IMR-90 (cell line): ENCODE measurements around the gene GABRB3. TPM values are rescaled to one million over a fixed set of nuclear protein-coding genes. Genes with fewer than 3 reads are reported as not detected.

Experiments used
- ATAC-seq: fragments of 200-7000 bp; cut with Tn5 transposase; 2 replicates; pipeline ENCODE4 v1.9.1; 2020; ENCODE audit warnings: low read depth, mild to moderate bottlenecking, moderate library complexity
- BruUV-seq: library from RNA; stranded (reverse); fragments of 400-500 nt; replicated peaks from 2 replicates; lab custom pipeline; 2021; lab: Mats Ljungman, UMichigan
- CTCF ChIA-PET: fragments of 300-600 bp; formaldehyde crosslinking; extraction: SDS; loops from one replicate; lab custom pipeline; 2021; ENCODE audit warnings: antibody characterized with exemption; lab: Yijun Ruan, JAX
- POLR2A ChIA-PET: fragments of 300-600 bp; sonication (Branson Sonifier 250); formaldehyde crosslinking; loops from one replicate; lab custom pipeline; 2022; ENCODE audit warnings: antibody characterized with exemption; ENCODE audit not compliant: unreplicated experiment; lab: Charles Lee
- DNase-seq: peaks from one replicate; pipeline ENCODE4 v3.0.0; 2013
- H2AFZ ChIP-seq: replicated peaks from 2 replicates; pipeline ENCODE3; 2013; ENCODE audit warnings: low read length, mild to moderate bottlenecking; ENCODE audit not compliant: poor library complexity
- H2AK5ac ChIP-seq: 2 replicates; pipeline ENCODE4 v1.6.1; 2013; ENCODE audit warnings: low read depth, low read length, inconsistent platforms
- H2AK9ac ChIP-seq: replicated peaks from 2 replicates; pipeline ENCODE3; 2013; ENCODE audit warnings: mild to moderate bottlenecking, low read depth, low read length, moderate library complexity; ENCODE audit not compliant: poor library complexity
- H2BK120ac ChIP-seq: 2 replicates; pipeline ENCODE4 v1.6.1; 2013; ENCODE audit warnings: low read depth, low read length, inconsistent platforms
- H2BK15ac ChIP-seq: 3 replicates; pipeline ENCODE4 v1.6.1; 2013; ENCODE audit warnings: low read depth, low read length, inconsistent platforms
- H2BK20ac ChIP-seq: 2 replicates; pipeline ENCODE4 v1.6.1; 2013; ENCODE audit warnings: low read depth, mild to moderate bottlenecking, inconsistent platforms, low read length, moderate library complexity
- H2BK5ac ChIP-seq: 2 replicates; pipeline ENCODE4 v1.6.1; 2013; ENCODE audit warnings: mild to moderate bottlenecking, low read depth, low read length, inconsistent platforms; ENCODE audit not compliant: poor library complexity, severe bottlenecking
- H3K14ac ChIP-seq: replicated peaks from 2 replicates; pipeline ENCODE4 v1.6.1; 2013; ENCODE audit warnings: low read depth, low read length, inconsistent platforms
- H3K18ac ChIP-seq: 2 replicates; pipeline ENCODE4 v1.6.1; 2013; ENCODE audit warnings: low read depth, low read length, control low read depth
- H3K23ac ChIP-seq: 2 replicates; pipeline ENCODE4 v1.6.1; 2013; ENCODE audit warnings: low read depth, low read length, inconsistent platforms
- H3K27ac ChIP-seq: 2 replicates; pipeline ENCODE4 v1.5.1; 2013; ENCODE audit warnings: mild to moderate bottlenecking, control low read depth, low read length; ENCODE audit not compliant: insufficient read depth
- H3K27me3 ChIP-seq: 2 replicates; pipeline ENCODE4 v1.6.1; 2013; ENCODE audit warnings: low read length; ENCODE audit not compliant: control insufficient read depth, insufficient read depth
- H3K36me3 ChIP-seq: 2 replicates; pipeline ENCODE4 v1.6.1; 2013; ENCODE audit warnings: low read length, mixed read lengths; ENCODE audit not compliant: control insufficient read depth, insufficient read depth
- H3K4ac ChIP-seq: 2 replicates; pipeline ENCODE4 v1.6.1; 2013; ENCODE audit warnings: low read depth, low read length, inconsistent platforms
- H3K4me1 ChIP-seq: 2 replicates; pipeline ENCODE4 v1.6.1; 2013; ENCODE audit warnings: low read length, mixed read lengths; ENCODE audit not compliant: control insufficient read depth, insufficient read depth
- H3K4me2 ChIP-seq: 2 replicates; pipeline ENCODE4 v1.6.1; 2013; ENCODE audit warnings: low read depth, mild to moderate bottlenecking, control low read depth, low read length, moderate library complexity
- H3K4me3 ChIP-seq: 2 replicates; pipeline ENCODE4 v1.5.1; 2013; ENCODE audit warnings: low read depth, mild to moderate bottlenecking, control low read depth, low read length, moderate library complexity; ENCODE audit not compliant: insufficient read depth
- H3K56ac ChIP-seq: 2 replicates; pipeline ENCODE4 v1.6.1; 2013; ENCODE audit warnings: low read length, inconsistent platforms; ENCODE audit not compliant: insufficient read depth; ENCODE audit errors: extremely low read depth
- H3K79me1 ChIP-seq, 2 experiments: 2 replicates each; pipeline ENCODE4 v1.6.1; 2013; ENCODE audit warnings: low read length in 2 of 2, inconsistent platforms in 1 of 2, low read depth in 1 of 2
- H3K9ac ChIP-seq: 2 replicates; pipeline ENCODE4 v1.6.1; 2013; ENCODE audit warnings: low read depth, low read length, control low read depth
- H3K9me1 ChIP-seq: 2 replicates; pipeline ENCODE4 v1.6.1; 2013; ENCODE audit warnings: low read length, inconsistent platforms; ENCODE audit not compliant: insufficient read depth
- H3K9me3 ChIP-seq: 2 replicates; pipeline ENCODE4 v1.6.1; 2013; ENCODE audit warnings: low read length; ENCODE audit not compliant: control insufficient read depth, insufficient read depth
- H4K20me1 ChIP-seq: 2 replicates; pipeline ENCODE4 v1.6.1; 2013; ENCODE audit warnings: low read length, inconsistent platforms; ENCODE audit not compliant: insufficient read depth
- H4K5ac ChIP-seq: 2 replicates; pipeline ENCODE4 v1.6.1; 2013; ENCODE audit warnings: mild to moderate bottlenecking, low read depth, low read length, control low read depth
- H4K8ac ChIP-seq, 2 experiments: 2 replicates each; pipeline ENCODE4 v1.6.1; 2013; ENCODE audit warnings: low read depth in 2 of 2, low read length in 2 of 2, control low read depth in 1 of 2, inconsistent platforms in 1 of 2
- H4K91ac ChIP-seq: 2 replicates; pipeline ENCODE4 v1.6.1; 2013; ENCODE audit warnings: low read depth, low read length, inconsistent platforms; ENCODE audit not compliant: insufficient read depth
- BHLHE40 ChIP-seq: fragments of 150-350 bp; IDR thresholded peaks from 2 replicates; pipeline ENCODE4 v1.6.1; 2016; ENCODE audit warnings: mild to moderate bottlenecking, low read depth, low read length
- CEBPB ChIP-seq: IDR thresholded peaks from 2 replicates; pipeline ENCODE4 v1.6.1; 2012; ENCODE audit warnings: low read depth, low read length, improper control_type of control experiment
- CHD1 ChIP-seq: IDR thresholded peaks from 2 replicates; pipeline ENCODE4 v1.6.1; 2012; ENCODE audit warnings: low read depth, low read length, improper control_type of control experiment
- CTCF ChIP-seq: conservative IDR thresholded peaks from 2 replicates; pipeline ENCODE4 v1.5.1; 2012; ENCODE audit warnings: mild to moderate bottlenecking, low read depth, low read length, improper control_type of control experiment
- FOS ChIP-seq: fragments of 150-350 bp; IDR thresholded peaks from 2 replicates; pipeline ENCODE4 v1.6.1; 2016; ENCODE audit warnings: low read depth, low read length
- MAFK ChIP-seq: IDR thresholded peaks from 2 replicates; pipeline ENCODE4 v1.6.1; 2012; ENCODE audit warnings: low read depth, low read length, improper control_type of control experiment
- MAZ ChIP-seq: IDR thresholded peaks from 2 replicates; pipeline ENCODE4 v1.6.1; 2012; ENCODE audit warnings: low read depth, mild to moderate bottlenecking, low read length, improper control_type of control experiment, moderate library complexity, borderline replicate concordance
- MXI1 ChIP-seq: IDR thresholded peaks from 2 replicates; pipeline ENCODE4 v1.6.1; 2012; ENCODE audit warnings: low read depth, mild to moderate bottlenecking, low read length, moderate library complexity, borderline replicate concordance
- NFE2L2 ChIP-seq: fragments of 150-350 bp; IDR thresholded peaks from 2 replicates; pipeline ENCODE4 v1.6.1; 2016; ENCODE audit warnings: low read depth, mild to moderate bottlenecking, low read length
- POLR2A ChIP-seq: IDR thresholded peaks from 2 replicates; pipeline ENCODE4 v1.6.1; 2012; ENCODE audit warnings: mild to moderate bottlenecking, low read depth, low read length
- RAD21 ChIP-seq: IDR thresholded peaks from 2 replicates; pipeline ENCODE4 v1.6.1; 2012; ENCODE audit warnings: low read length, improper control_type of control experiment
- RCOR1 ChIP-seq: IDR thresholded peaks from 2 replicates; pipeline ENCODE4 v1.6.1; 2012; ENCODE audit warnings: mild to moderate bottlenecking, low read length, improper control_type of control experiment; ENCODE audit not compliant: insufficient replicate concordance
- RFX5 ChIP-seq: IDR thresholded peaks from 2 replicates; pipeline ENCODE4 v1.8.0; 2012; ENCODE audit warnings: low read depth, mild to moderate bottlenecking, low read length, moderate library complexity
- SMC3 ChIP-seq: fragments of 150-350 bp; IDR thresholded peaks from 2 replicates; pipeline ENCODE4 v1.6.1; 2016; ENCODE audit warnings: low read depth, mild to moderate bottlenecking, antibody characterized with exemption, low read length, moderate library complexity
- USF2 ChIP-seq: fragments of 150-350 bp; IDR thresholded peaks from 2 replicates; pipeline ENCODE4 v1.6.1; 2017; ENCODE audit warnings: mild to moderate bottlenecking, antibody characterized with exemption, low read length, low read depth
- WGBS, 2 experiments: methylation state at CpG; one replicate each; pipeline versions ENCODE4 v1.1.5 to v1.1.7; 2013; ENCODE audit warnings: missing lambda C conversion rate in 2 of 2; ENCODE audit not compliant: insufficient read length in 1 of 2; ENCODE audit errors: extremely low coverage in 2 of 2; 5-methylcytosine and 5-hydroxymethylcytosine counted together
- dilution Hi-C: fragments of 300-500 bp; cut with HindIII; formaldehyde crosslinking; loops from one replicate; pipeline ENCODE4 v1.14.3; 2018; ENCODE audit warnings: low sequenced_read_pairs; ENCODE audit not compliant: unreplicated experiment
- in situ Hi-C: fragments of 300-500 bp; cut with MboI; formaldehyde crosslinking; loops from 3 replicates; pipeline ENCODE4 v1.14.3; 2019; ENCODE audit warnings: low sequenced_read_pairs, inconsistent platforms, mixed read lengths
- intact Hi-C: fragments of 100-400 bp; cut with micrococcal nuclease; formaldehyde crosslinking; loops from 2 replicates; pipeline ENCODE4 v1.10.0; 2022
- polyA plus RNA-seq, 3 experiments: library from polyadenylated mRNA; depleted of rRNA; stranded (reverse); fragments of >200 nt; gene quantifications; 2 replicates each; pipeline ENCODE4 v1.2.3, GENCODE V29; 2012; ENCODE audit warnings: low replicate concordance in 1 of 3
- total RNA-seq: library from RNA; depleted of rRNA; stranded (reverse); fragments of >200 nt; gene quantifications from 2 replicates; pipeline ENCODE4 v1.2.3, GENCODE V29; 2012
- TF ChIP-seq, protein P1 (sequence below): fragments of 150-350 bp; IDR thresholded peaks from 2 replicates; pipeline ENCODE4 v1.6.1; 2016; ENCODE audit warnings: low read depth, mild to moderate bottlenecking, low read length, moderate library complexity, borderline replicate concordance

GABRB3 gene
- total and polyA plus RNA-seq, 2 of the 4 experiments (the other 2 are of a cell fraction): 0.36 to 0.54 TPM

- intact Hi-C loops (no loop called here), dilution Hi-C loops (no loop called here), in situ Hi-C loops (no loop called here)
- TF ChIP-seq CTCF (no peak), RAD21 (no peak), RCOR1 (no peak), FOS (no peak), POLR2A (no peak), NFE2L2 (no peak), MAFK (no peak), CHD1 (no peak), MAZ (no peak), USF2 (no peak), SMC3 (no peak), RFX5 (no peak), MXI1 (no peak), CEBPB (no peak), BHLHE40 (no peak)
- TF ChIP-seq, protein P1, sequence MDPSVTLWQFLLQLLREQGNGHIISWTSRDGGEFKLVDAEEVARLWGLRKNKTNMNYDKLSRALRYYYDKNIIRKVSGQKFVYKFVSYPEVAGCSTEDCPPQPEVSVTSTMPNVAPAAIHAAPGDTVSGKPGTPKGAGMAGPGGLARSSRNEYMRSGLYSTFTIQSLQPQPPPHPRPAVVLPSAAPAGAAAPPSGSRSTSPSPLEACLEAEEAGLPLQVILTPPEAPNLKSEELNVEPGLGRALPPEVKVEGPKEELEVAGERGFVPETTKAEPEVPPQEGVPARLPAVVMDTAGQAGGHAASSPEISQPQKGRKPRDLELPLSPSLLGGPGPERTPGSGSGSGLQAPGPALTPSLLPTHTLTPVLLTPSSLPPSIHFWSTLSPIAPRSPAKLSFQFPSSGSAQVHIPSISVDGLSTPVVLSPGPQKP: no peak
- BruUV-seq: no TSS peak
- Histone ChIP-seq H3K9ac (no peak overlapping the region), H4K91ac (no peak overlapping the region), H3K27me3 (no peaks in the 10 kb centered on the region), H2BK120ac (no peak overlapping the region), H2BK20ac (no peak overlapping the region), H3K14ac (no peak overlapping the region), H3K56ac (no peak overlapping the region), H3K4me2 (no peak overlapping the region), H3K9me1 (no peaks in the 10 kb centered on the region), H4K20me1 (no peaks in the 10 kb centered on the region), H2BK15ac (no peak overlapping the region), H3K9me3 (peaks cover 18% of the 10 kb centered on the region), H3K79me1 (no peaks in the 10 kb centered on the region), H3K4ac (no peak overlapping the region), H2AK5ac (no peak overlapping the region), H3K4me3 (no peak overlapping the region), H4K8ac (no peak overlapping the region), H3K23ac (no peak overlapping the region), H2BK5ac (no peak overlapping the region), H4K5ac (no peak overlapping the region), H3K4me1 (no peaks in the 10 kb centered on the region), H3K27ac (no peak overlapping the region), H2AFZ (no peak overlapping the region), H3K18ac (no peak overlapping the region), H2AK9ac (no peak overlapping the region), H3K36me3 (no peaks in the 10 kb centered on the region)
- DNase-seq: no peak
- WGBS, 2 experiments: 33% methylated on average over 1 of the region's 5 CpGs; no CpG with 5 or more reads in 1 of the 2 experiments
- no peak for ATAC-seq
- ChIA-PET CTCF (no interaction called here), POLR2A (no interaction called here)
Measured at GRCh38 chr15:26634319-26634718, 138.5 kb downstream of the GABRB3 start.
